Activated CD4-positive, alpha-beta T cell treated with anti-CD3 and anti-CD28 coated beads, Interleukin-2, amount 10 ng/mL, durations not matched to agents 7 days and 5 days (primary cell): ENCODE results near the gene BCL7C. TPM values are rescaled to one million over a fixed set of nuclear protein-coding genes. Genes with fewer than 3 reads are reported as not detected.

Experiments
- CTCF ChIA-PET: fragments of 350-600 bp; sonication (Branson Sonifier 250); formaldehyde crosslinking; loops from one replicate; lab custom pipeline; 2021; ENCODE audit warnings: antibody characterized with exemption; lab: Charles Lee
- POLR2A ChIA-PET: fragments of 350-600 bp; sonication (Branson Sonifier 250); formaldehyde crosslinking; loops from one replicate; lab custom pipeline; 2021; ENCODE audit warnings: antibody characterized with exemption; lab: Charles Lee
- DNase-seq: peaks from one replicate; pipeline ENCODE4 v3.0.0-alpha.2; 2020
- H3K27ac Mint-ChIP-seq: one replicate; pipeline ENCODE4 v1.8.0; 2021; ENCODE audit warnings: mild to moderate bottlenecking, moderate library complexity, mixed read lengths
- H3K27me3 Mint-ChIP-seq: one replicate; pipeline ENCODE4 v1.8.0; 2021; ENCODE audit warnings: mixed read lengths
- H3K36me3 Mint-ChIP-seq: one replicate; pipeline ENCODE4 v1.8.0; 2021; ENCODE audit warnings: low read depth, mixed read lengths
- H3K4me1 Mint-ChIP-seq: one replicate; pipeline ENCODE4 v1.8.0; 2021; ENCODE audit warnings: mixed read lengths
- H3K4me3 Mint-ChIP-seq: one replicate; pipeline ENCODE4 v1.8.0; 2021; ENCODE audit warnings: mild to moderate bottlenecking, moderate library complexity, mixed read lengths
- H3K9me3 Mint-ChIP-seq: one replicate; pipeline ENCODE4 v1.8.0; 2021; ENCODE audit warnings: mixed read lengths
- total RNA-seq, 2 experiments: library from RNA; stranded (reverse); gene quantifications; one replicate each; pipeline ENCODE4 v1.2.3, GENCODE V29; 2021

Gene BCL7C
- total RNA-seq, 2 experiments from 2014 or later, result 21.8 to 22.1 TPM

GRCh38 chr16:30926937-30927788 lies 33.3 kb upstream of the BCL7C start:
- POLR2A ChIA-PET, result no interaction called here
- Mint-ChIP-seq H3K4me1 (peaks cover 21% of the 10 kb centered on the region), H3K4me3 (no peak overlapping the region), H3K36me3 (peaks cover 3% of the 10 kb centered on the region), H3K9me3 (no peaks in the 10 kb centered on the region), H3K27ac (no peak overlapping the region), H3K27me3 (no peaks in the 10 kb centered on the region)
- CTCF ChIA-PET, result interaction anchor here (1.0 to 6.6 kb wide), 5 partner anchors 8 to 82 kb away, joined by 3 to 48 read pairs (median 7); no protein-coding TSS in a partner anchor
- DNase-seq, result no peak

- H3K4me3 Mint-ChIP-seq, result peak overlapping the region; percentile 5
- peaks cover 27% of the 10 kb centered on the region for H3K4me1 Mint-ChIP-seq
- CTCF ChIA-PET, result interaction anchor here (2.1 to 6.6 kb wide), 3 partner anchors 14 to 81 kb away, joined by 4 to 48 read pairs (median 7); no protein-coding TSS in a partner anchor
- POLR2A ChIA-PET, result interaction anchor here (0.5 kb wide), 1 partner anchor 164 kb away, joined by 3 read pairs; no protein-coding TSS in a partner anchor
- no peak overlapping the region for H3K27ac Mint-ChIP-seq
- no peaks in the 10 kb centered on the region for H3K9me3 Mint-ChIP-seq
- H3K27me3 Mint-ChIP-seq, result no peaks in the 10 kb centered on the region
- no peak for DNase-seq
- peaks cover 3% of the 10 kb centered on the region for H3K36me3 Mint-ChIP-seq
Measured at GRCh38 chr16:30925995-30926811, 32.3 kb upstream of the BCL7C start.

- no peaks in the 10 kb centered on the region for H3K36me3 Mint-ChIP-seq
- POLR2A ChIA-PET, result interaction anchor here (0.5 kb wide), 1 partner anchor 164 kb away, joined by 3 read pairs; no protein-coding TSS in a partner anchor
Measured at GRCh38 chr16:30925632-30925987, 31.7 kb upstream of the BCL7C start.

GRCh38 chr16:30924913-30925631 lies 31.2 kb upstream of the BCL7C start:
- ChIA-PET POLR2A (no interaction called here), CTCF (interaction anchor here (0.6 to 6.6 kb wide), 5 partner anchors 10 to 191 kb away, joined by 3 to 48 read pairs (median 4); no protein-coding TSS in a partner anchor)
- Mint-ChIP-seq H3K36me3 (no peaks in the 10 kb centered on the region), H3K9me3 (no peaks in the 10 kb centered on the region), H3K4me1 (peaks cover 32% of the 10 kb centered on the region), H3K27me3 (no peaks in the 10 kb centered on the region), H3K4me3 (peak overlapping the region; percentile 71), H3K27ac (no peak overlapping the region)
- no peak for DNase-seq

More at GRCh38 chr16:30925632-30925987, 31.7 kb upstream of the BCL7C start:
- H3K27ac Mint-ChIP-seq, result no peak overlapping the region
- no peak for DNase-seq
- H3K9me3 Mint-ChIP-seq, result no peaks in the 10 kb centered on the region
- CTCF ChIA-PET, result interaction anchor here (2.1 to 6.6 kb wide), 3 partner anchors 15 to 81 kb away, joined by 4 to 48 read pairs (median 7); no protein-coding TSS in a partner anchor
- no peaks in the 10 kb centered on the region for H3K27me3 Mint-ChIP-seq
- H3K4me1 Mint-ChIP-seq, result peaks cover 32% of the 10 kb centered on the region
- H3K4me3 Mint-ChIP-seq, result peak overlapping the region; percentile 5

GRCh38 chr16:30924076-30924912 lies 30.4 kb upstream of the BCL7C start:
- Mint-ChIP-seq H3K27ac (no peak overlapping the region), H3K4me3 (peak overlapping the region; percentile 71), H3K36me3 (no peaks in the 10 kb centered on the region), H3K4me1 (peaks cover 32% of the 10 kb centered on the region), H3K9me3 (no peaks in the 10 kb centered on the region), H3K27me3 (no peaks in the 10 kb centered on the region)
- CTCF ChIA-PET, result interaction anchor here (1.2 to 6.6 kb wide), 4 partner anchors 11 to 110 kb away, joined by 3 to 48 read pairs (median 5); no protein-coding TSS in a partner anchor
- DNase-seq, result no peak
- POLR2A ChIA-PET, result no interaction called here

- ChIA-PET POLR2A (no interaction called here), CTCF (interaction anchor here (0.6 to 1.3 kb wide), 2 partner anchors 12 to 109 kb away, joined by 3 to 4 read pairs; no protein-coding TSS in a partner anchor)
- H3K9me3 Mint-ChIP-seq, result no peaks in the 10 kb centered on the region
- H3K27ac Mint-ChIP-seq, result peak within 1 kb of the TSS; percentile 99
- no peaks in the 10 kb centered on the region for H3K27me3 Mint-ChIP-seq
- H3K4me3 Mint-ChIP-seq, result peak within 1 kb of the TSS; percentile 88
- no peak for DNase-seq
- H3K36me3 Mint-ChIP-seq, result no peaks in the 10 kb centered on the region
- peaks cover 32% of the 10 kb centered on the region for H3K4me1 Mint-ChIP-seq
Measured at GRCh38 chr16:30923554-30924075, 29.7 kb upstream of the BCL7C start, which contains the start of gene FBXL19. Gene FBXL19 (plus strand): TSS chr16:30923572. CDS start chr16:30925755, 2,183 bp downstream.

GRCh38 chr16:30922960-30923535 lies 29.2 kb upstream of the BCL7C start:
- peak; percentile 98 for DNase-seq
- Mint-ChIP-seq H3K27ac (peak overlapping the region; percentile 99), H3K27me3 (no peaks in the 10 kb centered on the region), H3K4me1 (peaks cover 31% of the 10 kb centered on the region), H3K4me3 (peak overlapping the region; percentile 88), H3K36me3 (no peaks in the 10 kb centered on the region), H3K9me3 (no peaks in the 10 kb centered on the region)
- ChIA-PET POLR2A (no interaction called here), CTCF (interaction anchor here (0.6 to 1.3 kb wide), 2 partner anchors 12 to 108 kb away, joined by 3 to 4 read pairs; no protein-coding TSS in a partner anchor)

- Mint-ChIP-seq H3K27ac (peak overlapping the region; percentile 99), H3K4me1 (peaks cover 29% of the 10 kb centered on the region), H3K4me3 (peak overlapping the region; percentile 88), H3K36me3 (no peaks in the 10 kb centered on the region), H3K9me3 (no peaks in the 10 kb centered on the region), H3K27me3 (no peaks in the 10 kb centered on the region)
- DNase-seq, result peak; percentile 100
- ChIA-PET CTCF (interaction anchor here (1.0 kb wide), 1 partner anchor 77 kb away, joined by 6 read pairs; no protein-coding TSS in a partner anchor), POLR2A (no interaction called here)
Measured at GRCh38 chr16:30922420-30922959, 28.6 kb upstream of the BCL7C start.

- POLR2A ChIA-PET, result no interaction called here
- peak overlapping the region; percentile 99 for H3K27ac Mint-ChIP-seq
Measured at GRCh38 chr16:30921748-30922419, 28.0 kb upstream of the BCL7C start.

GRCh38 chr16:30921459-30921747 lies 27.5 kb upstream of the BCL7C start:
- DNase-seq, result no peak
- H3K27me3 Mint-ChIP-seq, result no peaks in the 10 kb centered on the region
- peaks cover 24% of the 10 kb centered on the region for H3K4me1 Mint-ChIP-seq
- CTCF ChIA-PET, result interaction anchor here (0.6 to 4.4 kb wide), 3 partner anchors 75 to 123 kb away, joined by 3 to 30 read pairs (median 4); no protein-coding TSS in a partner anchor
- no peaks in the 10 kb centered on the region for H3K36me3 Mint-ChIP-seq
- no peaks in the 10 kb centered on the region for H3K9me3 Mint-ChIP-seq
- H3K4me3 Mint-ChIP-seq, result peak overlapping the region; percentile 88
- POLR2A ChIA-PET, result no interaction called here
- H3K27ac Mint-ChIP-seq, result peak overlapping the region; percentile 99

More at GRCh38 chr16:30921748-30922419, 28.0 kb upstream of the BCL7C start:
- CTCF ChIA-PET, result interaction anchor here (1.0 kb wide), 1 partner anchor 76 kb away, joined by 6 read pairs; no protein-coding TSS in a partner anchor
- DNase-seq, result peak; percentile 92
- no peaks in the 10 kb centered on the region for H3K27me3 Mint-ChIP-seq
- peaks cover 28% of the 10 kb centered on the region for H3K4me1 Mint-ChIP-seq
- H3K9me3 Mint-ChIP-seq, result no peaks in the 10 kb centered on the region
- H3K36me3 Mint-ChIP-seq, result no peaks in the 10 kb centered on the region
- peak overlapping the region; percentile 88 for H3K4me3 Mint-ChIP-seq
